Trophoblast cell (in vitro differentiated cells and primary cell): ENCODE results near the gene CD44.

ENCODE experiments used
- DNase-seq, 2 donors: peaks; one replicate each; pipeline ENCODE4 v3.0.0-alpha.2; 2016
- H2AFZ ChIP-seq: 2 replicates; pipeline ENCODE4 v1.6.1; 2013; ENCODE audit warnings: low read length, moderate library complexity, mild to moderate bottlenecking; ENCODE audit not compliant: insufficient read depth, poor library complexity
- H2AK5ac ChIP-seq: 2 replicates; pipeline ENCODE4 v1.6.1; 2013; ENCODE audit warnings: mild to moderate bottlenecking, low read length
- H2BK120ac ChIP-seq: 2 replicates; pipeline ENCODE4 v1.6.1; 2013; ENCODE audit warnings: low read length, mild to moderate bottlenecking, moderate library complexity; ENCODE audit not compliant: insufficient read depth, poor library complexity
- H2BK12ac ChIP-seq: 2 replicates; pipeline ENCODE4 v1.6.1; 2013; ENCODE audit warnings: mild to moderate bottlenecking, low read length, moderate library complexity
- H2BK5ac ChIP-seq: 2 replicates; pipeline ENCODE4 v1.6.1; 2013; ENCODE audit warnings: low read length, low read depth, moderate library complexity, mild to moderate bottlenecking; ENCODE audit not compliant: poor library complexity
- H3K14ac ChIP-seq: 2 replicates; pipeline ENCODE4 v1.6.1; 2013; ENCODE audit warnings: mild to moderate bottlenecking, low read length
- H3K18ac ChIP-seq: 2 replicates; pipeline ENCODE4 v1.6.1; 2013; ENCODE audit warnings: mild to moderate bottlenecking, low read length
- H3K23ac ChIP-seq: 2 replicates; pipeline ENCODE4 v1.6.1; 2013; ENCODE audit warnings: low read length
- H3K27ac ChIP-seq: 2 replicates; pipeline ENCODE4 v1.5.1; 2013; ENCODE audit warnings: low read depth, mild to moderate bottlenecking, inconsistent platforms, low read length, moderate library complexity
- H3K27me3 ChIP-seq: 2 replicates; pipeline ENCODE4 v1.6.1; 2013; ENCODE audit warnings: inconsistent platforms, mild to moderate bottlenecking, low read length, moderate library complexity; ENCODE audit not compliant: insufficient read depth
- H3K36me3 ChIP-seq, 2 experiments: 1 replicate in 1 of 2; 2 replicates in 1 of 2; pipeline ENCODE4 v1.6.1; 2013; ENCODE audit warnings: low read length in 2 of 2, mild to moderate bottlenecking in 2 of 2, moderate library complexity in 1 of 2; ENCODE audit not compliant: insufficient read depth in 2 of 2, control insufficient read depth in 1 of 2
- H3K4ac ChIP-seq: 2 replicates; pipeline ENCODE4 v1.6.1; 2013; ENCODE audit warnings: low read depth, mild to moderate bottlenecking, low read length, moderate library complexity
- H3K4me1 ChIP-seq, 2 experiments: 1 replicate in 1 of 2; 2 replicates in 1 of 2; pipeline ENCODE4 v1.6.1; 2013; ENCODE audit warnings: low read length in 2 of 2, mild to moderate bottlenecking in 2 of 2, moderate library complexity in 1 of 2; ENCODE audit not compliant: insufficient read depth in 2 of 2, control insufficient read depth in 1 of 2
- H3K4me2 ChIP-seq: 2 replicates; pipeline ENCODE4 v1.6.1; 2013; ENCODE audit warnings: inconsistent platforms, mild to moderate bottlenecking, low read length, moderate library complexity
- H3K4me3 ChIP-seq: 2 replicates; pipeline ENCODE4 v1.5.1; 2013; ENCODE audit warnings: mild to moderate bottlenecking, low read depth, low read length, inconsistent platforms
- H3K79me1 ChIP-seq: one replicate; pipeline ENCODE4 v1.6.1; 2013; ENCODE audit warnings: low read length
- H3K79me2 ChIP-seq: 2 replicates; pipeline ENCODE4 v1.6.1; 2013; ENCODE audit warnings: low read length, mild to moderate bottlenecking; ENCODE audit not compliant: control insufficient read depth, insufficient read depth, poor library complexity
- H3K9ac ChIP-seq: 2 replicates; pipeline ENCODE4 v1.6.1; 2013; ENCODE audit warnings: mild to moderate bottlenecking, low read length
- H3K9me3 ChIP-seq: 2 replicates; pipeline ENCODE4 v1.6.1; 2013; ENCODE audit warnings: low read depth, mild to moderate bottlenecking, control low read depth, inconsistent platforms, low read length; ENCODE audit not compliant: insufficient read depth
- H4K12ac ChIP-seq: 2 replicates; pipeline ENCODE4 v1.6.1; 2013; ENCODE audit warnings: low read depth, mild to moderate bottlenecking, low read length, moderate library complexity
- H4K8ac ChIP-seq: 2 replicates; pipeline ENCODE4 v1.6.1; 2013; ENCODE audit warnings: low read depth, mild to moderate bottlenecking, low read length, moderate library complexity
- H4K91ac ChIP-seq: one replicate; pipeline ENCODE4 v1.6.1; 2013; ENCODE audit warnings: low read depth, mild to moderate bottlenecking, low read length, moderate library complexity
- WGBS: extraction: QIAGEN DNeasy Blood & Tissue Kit; methylation state at CpG from one replicate; pipeline ENCODE4 v1.1.7; 2013; ENCODE audit warnings: missing lambda C conversion rate; ENCODE audit not compliant: insufficient read length, insufficient coverage; ENCODE audit errors: extremely low coverage; 5-methylcytosine and 5-hydroxymethylcytosine counted together

CD44 gene

DNA sequence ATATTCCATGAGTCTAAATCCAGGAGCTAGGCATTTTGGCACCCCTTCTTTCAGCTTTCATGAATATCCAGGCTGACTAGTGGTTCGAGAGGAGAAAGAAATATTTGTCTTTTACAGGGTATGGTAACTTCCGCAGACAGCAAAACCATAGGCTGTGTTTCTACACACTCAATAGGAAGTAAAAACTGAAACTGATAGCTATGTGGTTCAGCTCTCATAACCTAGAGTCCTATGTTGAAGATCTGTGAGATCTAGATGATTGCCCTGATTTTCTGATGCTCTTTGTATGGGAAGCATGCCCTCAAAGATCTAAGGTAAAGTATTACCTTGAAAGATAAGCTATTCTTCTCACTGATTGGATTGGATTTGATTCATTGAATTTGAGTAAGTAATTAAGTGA is 118.3 kb downstream of the CD44 start:
- no peak overlapping the region for H3K4ac ChIP-seq
- H3K27ac ChIP-seq, result no peak overlapping the region
- no peaks in the 10 kb centered on the region for H3K79me2 ChIP-seq
- no peaks in the 10 kb centered on the region for H3K36me3 ChIP-seq
- H3K4me3 ChIP-seq, result no peak overlapping the region
- no peak overlapping the region for H3K9ac ChIP-seq
- no peak for DNase-seq
- no peak overlapping the region for H3K18ac ChIP-seq
- no peaks in the 10 kb centered on the region for H3K9me3 ChIP-seq
- no peak overlapping the region for H2AK5ac ChIP-seq
- no CpG with 5 or more reads among the region's 2 CpGs for WGBS
- H4K12ac ChIP-seq, result no peak overlapping the region
- no peak overlapping the region for H3K14ac ChIP-seq
- H2AFZ ChIP-seq, result no peak overlapping the region
- H2BK12ac ChIP-seq, result no peak overlapping the region
- H3K27me3 ChIP-seq, result no peaks in the 10 kb centered on the region
- H3K23ac ChIP-seq, result no peak overlapping the region
- H3K79me1 ChIP-seq, result no peaks in the 10 kb centered on the region
- no peaks in the 10 kb centered on the region for H3K4me1 ChIP-seq
- no peak overlapping the region for H4K8ac ChIP-seq
- no peak overlapping the region for H2BK120ac ChIP-seq
- no peak overlapping the region for H3K4me2 ChIP-seq
- no peak overlapping the region for H2BK5ac ChIP-seq
- no peak overlapping the region for H4K91ac ChIP-seq

DNA sequence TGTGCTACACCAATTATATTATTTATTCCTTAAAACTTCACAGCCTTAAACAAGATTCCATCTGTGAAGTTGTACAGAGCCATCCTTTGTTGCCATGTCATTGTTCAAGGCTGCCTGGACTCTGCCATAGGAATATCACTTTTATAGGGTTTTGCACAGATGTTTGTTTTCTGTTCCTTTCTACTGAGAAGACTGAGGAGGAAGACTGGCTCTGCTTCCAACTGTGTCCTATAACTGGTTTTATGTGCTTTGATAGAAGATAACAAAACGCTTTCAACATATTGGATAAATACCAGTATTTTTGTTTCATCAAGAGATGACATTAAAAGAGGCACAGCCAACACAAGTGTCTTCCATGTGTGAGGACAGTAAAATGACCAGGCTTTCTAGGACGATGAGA is 120.6 kb downstream of the CD44 start:
- Histone ChIP-seq H3K27ac (no peak overlapping the region), H3K4ac (no peak overlapping the region), H3K14ac (no peak overlapping the region), H4K91ac (no peak overlapping the region), H4K12ac (no peak overlapping the region), H3K79me1 (no peaks in the 10 kb centered on the region), H2BK5ac (no peak overlapping the region), H3K4me1 (no peaks in the 10 kb centered on the region), H3K9ac (no peak overlapping the region), H3K18ac (no peak overlapping the region), H3K36me3 (no peaks in the 10 kb centered on the region), H2BK12ac (no peak overlapping the region), H2AK5ac (no peak overlapping the region), H3K27me3 (no peaks in the 10 kb centered on the region), H2AFZ (no peak overlapping the region), H3K79me2 (no peaks in the 10 kb centered on the region), H4K8ac (no peak overlapping the region), H3K4me2 (no peak overlapping the region), H2BK120ac (no peak overlapping the region), H3K9me3 (no peaks in the 10 kb centered on the region), H3K4me3 (no peak overlapping the region), H3K23ac (no peak overlapping the region)
- WGBS, result no CpG with 5 or more reads among the region's 2 CpGs
- DNase-seq, result no peak

DNA sequence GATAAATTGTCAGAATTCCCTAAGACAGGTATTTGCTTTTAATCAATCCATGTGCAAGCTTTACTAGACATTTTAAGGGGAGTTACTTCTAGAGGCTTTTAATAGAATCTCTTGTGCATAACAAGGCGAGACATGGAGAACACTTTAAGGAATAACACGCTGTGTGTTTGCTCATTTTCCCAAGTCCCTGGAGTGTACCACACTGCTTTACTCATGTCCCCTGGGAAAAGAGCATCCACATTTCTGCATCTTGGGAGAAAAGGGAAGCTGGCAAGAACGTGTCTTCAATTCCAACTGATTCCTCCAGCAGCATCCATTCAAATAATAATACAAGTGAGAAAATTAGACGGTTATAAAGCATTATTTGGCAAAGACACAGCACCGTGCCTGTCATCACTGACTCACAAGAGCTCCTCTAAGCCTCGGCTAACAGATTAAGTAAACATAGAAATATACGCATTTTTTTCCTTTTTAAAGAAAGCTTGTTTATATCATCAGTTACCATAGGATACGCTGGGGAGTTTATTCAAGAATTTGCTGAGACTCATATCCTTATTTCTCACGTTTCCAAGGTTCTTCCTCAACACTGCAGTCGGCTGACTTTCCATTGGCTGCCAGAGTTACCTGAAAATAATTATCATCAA is 121.5 kb downstream of the CD44 start:
- no CpG with 5 or more reads among the region's 10 CpGs for WGBS
- H2AK5ac ChIP-seq, result no peak overlapping the region
- H2AFZ ChIP-seq, result no peak overlapping the region
- H3K9ac ChIP-seq, result no peak overlapping the region
- H3K4me3 ChIP-seq, result no peak overlapping the region
- no peak overlapping the region for H4K91ac ChIP-seq
- H3K79me2 ChIP-seq, result no peaks in the 10 kb centered on the region
- DNase-seq, result no peak
- H3K4me1 ChIP-seq, result no peaks in the 10 kb centered on the region
- no peak overlapping the region for H3K23ac ChIP-seq
- no peaks in the 10 kb centered on the region for H3K36me3 ChIP-seq
- H3K18ac ChIP-seq, result no peak overlapping the region
- H3K4ac ChIP-seq, result no peak overlapping the region
- H2BK120ac ChIP-seq, result no peak overlapping the region
- no peak overlapping the region for H3K4me2 ChIP-seq
- no peak overlapping the region for H3K27ac ChIP-seq
- H3K9me3 ChIP-seq, result no peaks in the 10 kb centered on the region
- H4K12ac ChIP-seq, result no peak overlapping the region
- H2BK5ac ChIP-seq, result no peak overlapping the region
- no peak overlapping the region for H2BK12ac ChIP-seq
- H3K79me1 ChIP-seq, result no peaks in the 10 kb centered on the region
- no peak overlapping the region for H4K8ac ChIP-seq
- H3K14ac ChIP-seq, result no peak overlapping the region
- no peaks in the 10 kb centered on the region for H3K27me3 ChIP-seq

- Histone ChIP-seq H3K79me1 (no peaks in the 10 kb centered on the region), H3K4me2 (no peak overlapping the region), H3K4ac (no peak overlapping the region), H2BK120ac (no peak overlapping the region), H3K27me3 (no peaks in the 10 kb centered on the region), H3K18ac (no peak overlapping the region), H3K79me2 (no peaks in the 10 kb centered on the region), H3K4me3 (no peak overlapping the region), H3K23ac (no peak overlapping the region), H3K9me3 (no peaks in the 10 kb centered on the region), H2AK5ac (no peak overlapping the region), H4K8ac (no peak overlapping the region), H3K36me3 (no peaks in the 10 kb centered on the region), H3K27ac (no peak overlapping the region), H3K14ac (no peak overlapping the region), H3K4me1 (no peaks in the 10 kb centered on the region), H4K91ac (no peak overlapping the region), H2AFZ (no peak overlapping the region), H2BK12ac (no peak overlapping the region), H2BK5ac (no peak overlapping the region), H4K12ac (no peak overlapping the region), H3K9ac (no peak overlapping the region)
- WGBS, result no CpG with 5 or more reads among the region's 1 CpG
- DNase-seq, result peak in 1 of 2 donors; percentile 42
Measured at GRCh38 chr11:35261197-35261596, 122.2 kb downstream of the CD44 start.
